BE2C (cell line): ENCODE data around the gene SERINC1.

Experiments used
- DNase-seq: peaks from one replicate; pipeline ENCODE4 v3.0.0-alpha.2; 2020
- H3K27me3 ChIP-seq: fragments of 250-450 bp; sonication (Bioruptor Pico); 2 replicates; pipeline ENCODE4 v1.5.1; 2020; ENCODE audit warnings: mild to moderate bottlenecking
- H3K36me3 ChIP-seq: fragments of 250-450 bp; sonication (Bioruptor Pico); 2 replicates; pipeline ENCODE4 v1.5.1; 2020; ENCODE audit warnings: mild to moderate bottlenecking
- H3K4me1 ChIP-seq: fragments of 250-450 bp; sonication (Bioruptor Pico); 2 replicates; pipeline ENCODE4 v1.5.1; 2020
- H3K4me3 ChIP-seq: 2 replicates; pipeline ENCODE4 v1.5.1; 2011; ENCODE audit warnings: low read depth, low read length
- H3K9me3 ChIP-seq: fragments of 250-450 bp; sonication (Bioruptor Pico); 2 replicates; pipeline ENCODE4 v1.5.1; 2020
- TF ChIP-seq, protein P1 (sequence below): IDR thresholded peaks from 2 replicates; pipeline ENCODE4 v1.5.1; 2012; ENCODE audit warnings: mild to moderate bottlenecking, low read depth, low read length

SERINC1 gene

DNA sequence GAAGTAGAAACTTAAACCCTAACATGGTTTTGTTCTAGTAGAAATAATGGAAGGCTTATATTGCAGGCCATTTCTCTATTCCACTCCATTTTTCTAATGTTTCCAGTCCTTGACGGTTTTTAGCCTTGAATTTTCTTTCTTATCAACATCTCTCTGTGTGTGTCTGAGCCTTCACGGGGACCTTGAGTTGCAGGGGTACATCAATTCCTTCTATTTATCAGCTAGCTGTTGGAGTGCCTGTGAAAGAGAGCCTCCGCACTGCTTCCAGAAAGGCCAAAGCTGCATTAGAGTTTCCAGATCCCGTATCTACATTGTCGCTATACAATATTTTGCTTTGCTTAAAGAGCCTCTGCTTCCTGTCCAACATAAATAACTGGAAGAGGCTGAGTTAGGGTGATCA is 77.6 kb downstream of the SERINC1 start:
- Histone ChIP-seq H3K4me3 (no peak overlapping the region), H3K36me3 (no peaks in the 10 kb centered on the region), H3K4me1 (peaks cover 3% of the 10 kb centered on the region; the same call in 1 of the 2 replicates), H3K27me3 (no peaks in the 10 kb centered on the region; the same call in 1 of the 2 replicates), H3K9me3 (no peaks in the 10 kb centered on the region)
- TF ChIP-seq, protein P1, sequence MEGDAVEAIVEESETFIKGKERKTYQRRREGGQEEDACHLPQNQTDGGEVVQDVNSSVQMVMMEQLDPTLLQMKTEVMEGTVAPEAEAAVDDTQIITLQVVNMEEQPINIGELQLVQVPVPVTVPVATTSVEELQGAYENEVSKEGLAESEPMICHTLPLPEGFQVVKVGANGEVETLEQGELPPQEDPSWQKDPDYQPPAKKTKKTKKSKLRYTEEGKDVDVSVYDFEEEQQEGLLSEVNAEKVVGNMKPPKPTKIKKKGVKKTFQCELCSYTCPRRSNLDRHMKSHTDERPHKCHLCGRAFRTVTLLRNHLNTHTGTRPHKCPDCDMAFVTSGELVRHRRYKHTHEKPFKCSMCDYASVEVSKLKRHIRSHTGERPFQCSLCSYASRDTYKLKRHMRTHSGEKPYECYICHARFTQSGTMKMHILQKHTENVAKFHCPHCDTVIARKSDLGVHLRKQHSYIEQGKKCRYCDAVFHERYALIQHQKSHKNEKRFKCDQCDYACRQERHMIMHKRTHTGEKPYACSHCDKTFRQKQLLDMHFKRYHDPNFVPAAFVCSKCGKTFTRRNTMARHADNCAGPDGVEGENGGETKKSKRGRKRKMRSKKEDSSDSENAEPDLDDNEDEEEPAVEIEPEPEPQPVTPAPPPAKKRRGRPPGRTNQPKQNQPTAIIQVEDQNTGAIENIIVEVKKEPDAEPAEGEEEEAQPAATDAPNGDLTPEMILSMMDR: no peak
- no peak for DNase-seq

DNA sequence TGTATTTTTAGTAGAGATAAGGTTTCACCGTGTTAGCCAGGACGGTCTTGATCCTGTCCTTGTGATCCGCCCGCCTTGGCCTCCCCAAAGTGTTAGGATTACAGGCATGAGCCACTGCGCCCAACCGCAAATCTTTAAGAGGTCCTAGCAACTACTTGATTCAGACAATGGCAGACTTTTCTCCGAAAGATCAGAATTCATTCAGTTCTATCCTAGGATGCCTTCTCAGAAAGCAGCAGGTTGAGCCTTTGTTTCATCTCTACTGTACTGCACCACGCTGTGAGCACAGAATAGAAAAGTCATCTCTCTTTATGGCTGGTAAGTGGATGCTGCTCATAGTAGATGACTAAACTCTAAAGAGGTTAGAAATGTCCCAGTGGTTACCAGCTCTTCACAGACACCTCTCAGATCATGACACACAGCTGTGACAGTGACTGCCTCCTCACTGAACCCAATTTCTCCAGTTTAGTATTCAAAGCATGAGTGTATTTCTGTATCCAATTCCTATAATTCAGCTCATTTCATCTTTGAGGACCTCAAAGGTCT is 78.2 kb downstream of the SERINC1 start:
- Histone ChIP-seq H3K4me3 (no peak overlapping the region), H3K9me3 (no peaks in the 10 kb centered on the region), H3K4me1 (no peaks in the 10 kb centered on the region), H3K27me3 (no peaks in the 10 kb centered on the region; the same call in 1 of the 2 replicates), H3K36me3 (no peaks in the 10 kb centered on the region)
- TF ChIP-seq, protein P1: no peak
- no peak for DNase-seq
